Astrocyte of the spinal cord (primary cell): Measurements from ENCODE around the gene BHLHE40.

ENCODE experiments used
- DNase-seq: peaks from one replicate; pipeline ENCODE4 v3.0.0; 2011; ENCODE audit warnings: low read depth, low spot score
- H3K4me3 ChIP-seq: 2 replicates; pipeline ENCODE4 v1.5.1; 2011; ENCODE audit warnings: low read depth, mild to moderate bottlenecking, low read length, moderate library complexity
- in situ Hi-C: cut with HindIII; loops from 2 replicates; pipeline ENCODE4 v1.10.0; 2017; ENCODE audit warnings: low sequenced_read_pairs
- TF ChIP-seq, protein P1 (sequence below): IDR thresholded peaks from 2 replicates; pipeline ENCODE4 v1.5.1; 2012; ENCODE audit warnings: low read depth, mild to moderate bottlenecking, low read length, inconsistent platforms

Gene BHLHE40

DNA sequence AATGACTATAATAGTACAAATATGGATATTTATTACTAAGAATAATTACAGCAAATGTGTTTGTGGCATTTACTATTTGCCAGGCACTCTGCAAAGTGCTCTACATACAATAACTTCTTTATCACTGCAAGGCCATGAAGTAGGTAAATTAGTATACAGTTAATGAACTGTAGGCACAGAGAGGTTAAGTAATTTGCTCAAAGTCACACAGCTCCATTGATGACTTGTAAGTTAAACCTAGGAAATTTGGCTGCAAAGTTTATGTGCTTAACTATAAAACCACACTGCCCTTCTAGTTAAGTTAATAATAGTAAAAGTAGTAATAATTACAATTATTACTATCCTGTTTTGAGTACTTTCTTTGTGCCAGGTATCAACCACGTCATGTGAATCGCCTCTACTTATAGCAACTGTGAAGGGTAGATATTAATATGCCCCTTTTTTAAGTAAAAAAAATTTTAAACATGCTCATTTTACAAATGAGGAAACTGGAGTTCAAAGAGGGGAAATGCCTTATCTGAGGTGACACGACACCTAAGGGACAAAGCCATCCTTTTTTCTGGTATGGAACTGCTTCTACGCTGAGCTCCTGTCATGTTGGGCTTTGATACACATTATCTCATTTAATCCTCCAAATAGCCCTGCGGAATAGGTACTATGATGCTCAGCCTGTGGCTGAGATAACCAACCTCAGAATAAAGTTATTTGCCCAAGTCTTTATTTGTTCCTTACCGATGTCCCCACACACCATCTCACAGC, 8.5 kb downstream of the BHLHE40 start:
- H3K4me3 ChIP-seq, result no peak overlapping the region
- no peak for DNase-seq
- TF ChIP-seq, protein P1, sequence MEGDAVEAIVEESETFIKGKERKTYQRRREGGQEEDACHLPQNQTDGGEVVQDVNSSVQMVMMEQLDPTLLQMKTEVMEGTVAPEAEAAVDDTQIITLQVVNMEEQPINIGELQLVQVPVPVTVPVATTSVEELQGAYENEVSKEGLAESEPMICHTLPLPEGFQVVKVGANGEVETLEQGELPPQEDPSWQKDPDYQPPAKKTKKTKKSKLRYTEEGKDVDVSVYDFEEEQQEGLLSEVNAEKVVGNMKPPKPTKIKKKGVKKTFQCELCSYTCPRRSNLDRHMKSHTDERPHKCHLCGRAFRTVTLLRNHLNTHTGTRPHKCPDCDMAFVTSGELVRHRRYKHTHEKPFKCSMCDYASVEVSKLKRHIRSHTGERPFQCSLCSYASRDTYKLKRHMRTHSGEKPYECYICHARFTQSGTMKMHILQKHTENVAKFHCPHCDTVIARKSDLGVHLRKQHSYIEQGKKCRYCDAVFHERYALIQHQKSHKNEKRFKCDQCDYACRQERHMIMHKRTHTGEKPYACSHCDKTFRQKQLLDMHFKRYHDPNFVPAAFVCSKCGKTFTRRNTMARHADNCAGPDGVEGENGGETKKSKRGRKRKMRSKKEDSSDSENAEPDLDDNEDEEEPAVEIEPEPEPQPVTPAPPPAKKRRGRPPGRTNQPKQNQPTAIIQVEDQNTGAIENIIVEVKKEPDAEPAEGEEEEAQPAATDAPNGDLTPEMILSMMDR, result no peak
- in situ Hi-C loops, result loop anchor here (25.0 kb wide), 1 partner anchor 275 kb away; no protein-coding TSS in a partner anchor

GRCh38 chr3:4988983-4989834, 10.0 kb downstream of the BHLHE40 start:
- DNase-seq, result no peak
- TF ChIP-seq, protein P1, result no peak
- in situ Hi-C loops, result loop anchor here (25.0 kb wide), 1 partner anchor 277 kb away; no protein-coding TSS in a partner anchor
- no peak overlapping the region for H3K4me3 ChIP-seq

- H3K4me3 ChIP-seq, result no peak overlapping the region
- TF ChIP-seq, protein P1, result no peak
- in situ Hi-C loops, result loop anchor here (25.0 kb wide), 1 partner anchor 278 kb away; no protein-coding TSS in a partner anchor
- no peak for DNase-seq
Measured at GRCh38 chr3:4990069-4990468, 10.8 kb downstream of the BHLHE40 start.

DNA sequence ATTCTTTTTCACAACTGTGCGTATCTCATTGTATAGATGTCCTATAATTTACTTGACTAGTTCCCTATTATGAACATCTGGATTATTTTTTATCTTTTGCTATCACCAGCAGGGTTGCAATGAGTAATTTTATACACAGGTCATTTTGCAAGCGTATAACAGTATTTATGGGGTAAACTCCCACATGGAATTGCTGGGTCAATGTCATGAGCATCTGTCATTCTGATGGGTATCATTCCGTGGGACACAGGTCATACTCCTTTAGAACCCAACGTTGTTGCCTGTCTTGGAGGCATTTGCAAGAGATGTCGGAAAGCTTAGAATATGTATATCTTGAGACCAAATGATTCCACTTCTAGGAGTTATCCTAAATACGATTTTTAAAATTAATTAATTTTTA, 12.9 kb downstream of the BHLHE40 start:
- TF ChIP-seq, protein P1, result no peak
- no peak for DNase-seq
- in situ Hi-C loops, result loop anchor here (25.0 kb wide), 1 partner anchor 280 kb away; no protein-coding TSS in a partner anchor
- no peak overlapping the region for H3K4me3 ChIP-seq

DNA sequence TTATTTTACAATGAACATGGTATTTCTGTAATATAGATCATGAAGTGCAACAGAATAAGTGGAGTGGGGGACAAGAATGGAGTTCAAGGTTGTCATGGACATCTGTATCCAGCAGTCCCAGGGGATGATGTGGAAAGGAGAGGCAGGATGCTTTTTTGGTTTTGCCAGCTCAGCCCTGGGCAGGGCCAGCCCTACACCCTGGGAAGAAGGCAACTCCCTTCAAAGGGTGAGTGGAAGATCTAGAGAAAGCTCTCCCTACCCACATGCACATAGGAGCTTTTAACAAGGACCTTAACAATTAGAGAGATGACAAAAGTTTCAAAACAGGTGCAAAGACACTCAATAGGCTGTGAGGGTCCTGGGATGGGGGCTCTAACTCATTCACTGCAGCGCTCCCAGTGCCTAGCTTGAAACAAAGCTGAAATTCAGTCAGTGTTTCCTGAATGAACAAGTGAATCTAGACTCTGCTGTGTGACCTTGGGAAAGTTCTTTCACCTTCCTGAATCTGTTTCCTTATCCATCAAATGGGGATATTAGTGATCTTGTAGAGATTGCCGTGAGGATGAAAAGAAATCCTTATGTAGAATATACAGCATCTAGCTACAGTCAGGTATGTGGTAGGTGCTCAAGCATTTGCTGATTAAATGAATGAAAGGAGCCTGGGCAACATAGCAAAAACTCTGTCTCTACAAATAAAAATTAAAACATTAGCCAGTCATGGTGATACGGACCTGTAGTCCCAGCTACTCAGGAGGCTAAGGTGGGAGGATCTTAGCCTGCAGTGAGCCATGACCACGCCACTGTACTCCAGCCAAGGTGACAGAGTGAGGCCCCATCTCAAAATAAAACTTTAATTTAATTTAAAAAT, 14.3 kb downstream of the BHLHE40 start:
- in situ Hi-C loops, result loop anchor here (25.0 kb wide), 1 partner anchor 281 kb away; no protein-coding TSS in a partner anchor
- DNase-seq, result no peak
- no peak overlapping the region for H3K4me3 ChIP-seq
- TF ChIP-seq, protein P1, result no peak

DNA sequence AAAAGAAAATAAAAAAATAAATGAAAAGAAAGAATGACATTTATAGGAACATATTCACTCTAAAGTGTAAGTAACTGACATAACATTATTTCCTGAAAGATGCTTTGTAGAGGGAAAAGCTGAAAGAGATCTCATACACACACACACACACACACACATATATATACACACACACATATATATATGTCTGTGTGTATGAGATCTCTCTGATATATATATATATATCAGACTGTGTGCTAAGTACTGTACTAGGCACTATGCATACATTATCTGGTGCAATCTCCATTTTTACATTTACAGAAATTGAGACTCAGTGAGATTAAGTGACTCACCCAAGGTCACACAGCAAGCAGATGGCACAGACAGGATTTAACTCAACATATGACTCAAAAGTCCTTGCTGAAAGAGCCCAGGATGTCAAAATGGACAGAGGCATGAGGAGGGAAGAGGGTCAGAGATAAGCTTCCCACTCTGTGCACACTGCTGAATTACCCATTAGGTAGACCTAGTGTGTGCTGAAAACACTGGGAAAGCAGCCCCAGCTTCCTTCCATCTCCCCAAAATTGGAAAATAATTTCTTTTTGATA, 15.0 kb downstream of the BHLHE40 start:
- H3K4me3 ChIP-seq, result no peak overlapping the region
- TF ChIP-seq, protein P1, result no peak
- in situ Hi-C loops, result loop anchor here (25.0 kb wide), 1 partner anchor 282 kb away; no protein-coding TSS in a partner anchor
- DNase-seq, result peak; percentile 49
